Nephron (organoid): ENCODE measurements around the gene SP2.

Experiments used
- H3K27ac Mint-ChIP-seq, 3 experiments: 2 replicates each; pipeline ENCODE4 v1.8.0; 2020; ENCODE audit warnings: mixed read lengths in 3 of 3, mild to moderate bottlenecking in 2 of 3, moderate library complexity in 1 of 3
- H3K27me3 Mint-ChIP-seq: 2 replicates; pipeline ENCODE4 v1.8.0; 2021; ENCODE audit warnings: low read depth, mild to moderate bottlenecking, moderate library complexity, mixed read lengths
- H3K36me3 Mint-ChIP-seq: 2 replicates; pipeline ENCODE4 v1.8.0; 2020; ENCODE audit warnings: low read depth, mixed read lengths
- H3K4me1 Mint-ChIP-seq: 2 replicates; pipeline ENCODE4 v1.8.0; 2020; ENCODE audit warnings: mixed read lengths
- H3K4me3 Mint-ChIP-seq, 3 experiments: 2 replicates each; pipeline ENCODE4 v1.8.0; 2020; ENCODE audit warnings: mild to moderate bottlenecking in 3 of 3, mixed read lengths in 3 of 3, moderate library complexity in 2 of 3
- H3K9me3 Mint-ChIP-seq: 2 replicates; pipeline ENCODE4 v1.8.0; 2020; ENCODE audit warnings: mixed read lengths
- TF ChIP-seq, protein P1 (sequence below), 3 experiments: fragments of 200-600 bp; sonication (generic); IDR thresholded peaks; one replicate each; pipeline ENCODE4 v1.5.0; 2021; ENCODE audit warnings: antibody characterized with exemption in 3 of 3; ENCODE audit not compliant: unreplicated experiment in 3 of 3

Gene SP2

GRCh38 chr17:47955497-47956461 is 59.7 kb downstream of the SP2 start:
- peaks cover 34% of the 10 kb centered on the region for H3K4me1 Mint-ChIP-seq

GRCh38 chr17:47956791-47957590 is 61.0 kb downstream of the SP2 start:
- Mint-ChIP-seq H3K36me3 (no peaks in the 10 kb centered on the region), H3K27me3 (peaks cover 8% of the 10 kb centered on the region), H3K4me1 (peaks cover 34% of the 10 kb centered on the region), H3K27ac (peak overlapping the region; percentile 80 to 92 (median 86)), H3K9me3 (no peaks in the 10 kb centered on the region), H3K4me3 (peak overlapping the region; percentile 76 to 81 (median 76))
- TF ChIP-seq, protein P1, sequence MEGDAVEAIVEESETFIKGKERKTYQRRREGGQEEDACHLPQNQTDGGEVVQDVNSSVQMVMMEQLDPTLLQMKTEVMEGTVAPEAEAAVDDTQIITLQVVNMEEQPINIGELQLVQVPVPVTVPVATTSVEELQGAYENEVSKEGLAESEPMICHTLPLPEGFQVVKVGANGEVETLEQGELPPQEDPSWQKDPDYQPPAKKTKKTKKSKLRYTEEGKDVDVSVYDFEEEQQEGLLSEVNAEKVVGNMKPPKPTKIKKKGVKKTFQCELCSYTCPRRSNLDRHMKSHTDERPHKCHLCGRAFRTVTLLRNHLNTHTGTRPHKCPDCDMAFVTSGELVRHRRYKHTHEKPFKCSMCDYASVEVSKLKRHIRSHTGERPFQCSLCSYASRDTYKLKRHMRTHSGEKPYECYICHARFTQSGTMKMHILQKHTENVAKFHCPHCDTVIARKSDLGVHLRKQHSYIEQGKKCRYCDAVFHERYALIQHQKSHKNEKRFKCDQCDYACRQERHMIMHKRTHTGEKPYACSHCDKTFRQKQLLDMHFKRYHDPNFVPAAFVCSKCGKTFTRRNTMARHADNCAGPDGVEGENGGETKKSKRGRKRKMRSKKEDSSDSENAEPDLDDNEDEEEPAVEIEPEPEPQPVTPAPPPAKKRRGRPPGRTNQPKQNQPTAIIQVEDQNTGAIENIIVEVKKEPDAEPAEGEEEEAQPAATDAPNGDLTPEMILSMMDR (IDR thresholded peaks at IDR 0.05; ENCODE audit: unreplicated experiment in 3 of 3), result no peak

More at GRCh38 chr17:47955497-47956461, 59.7 kb downstream of the SP2 start:
- H3K9me3 Mint-ChIP-seq, result no peaks in the 10 kb centered on the region
- TF ChIP-seq, protein P1 (IDR thresholded peaks at IDR 0.05; ENCODE audit: unreplicated experiment in 3 of 3), result no peak
- H3K27ac Mint-ChIP-seq, result peak overlapping the region; percentile 78 to 86 (median 82)
- H3K4me3 Mint-ChIP-seq, result peak overlapping the region in 2 of 3 experiments; percentile 41 to 60
- H3K27me3 Mint-ChIP-seq, result peaks cover 4% of the 10 kb centered on the region
- no peaks in the 10 kb centered on the region for H3K36me3 Mint-ChIP-seq

GRCh38 chr17:47957591-47958490 is 61.8 kb downstream of the SP2 start, which contains the start of gene PRR15L:
PRR15L (minus strand) TSS chr17:47957883; CDS start chr17:47953234, 4,649 bp downstream.
- TF ChIP-seq, protein P1 (IDR thresholded peaks at IDR 0.05; ENCODE audit: unreplicated experiment in 3 of 3), result no peak
- H3K27me3 Mint-ChIP-seq, result peaks cover 9% of the 10 kb centered on the region

DNA sequence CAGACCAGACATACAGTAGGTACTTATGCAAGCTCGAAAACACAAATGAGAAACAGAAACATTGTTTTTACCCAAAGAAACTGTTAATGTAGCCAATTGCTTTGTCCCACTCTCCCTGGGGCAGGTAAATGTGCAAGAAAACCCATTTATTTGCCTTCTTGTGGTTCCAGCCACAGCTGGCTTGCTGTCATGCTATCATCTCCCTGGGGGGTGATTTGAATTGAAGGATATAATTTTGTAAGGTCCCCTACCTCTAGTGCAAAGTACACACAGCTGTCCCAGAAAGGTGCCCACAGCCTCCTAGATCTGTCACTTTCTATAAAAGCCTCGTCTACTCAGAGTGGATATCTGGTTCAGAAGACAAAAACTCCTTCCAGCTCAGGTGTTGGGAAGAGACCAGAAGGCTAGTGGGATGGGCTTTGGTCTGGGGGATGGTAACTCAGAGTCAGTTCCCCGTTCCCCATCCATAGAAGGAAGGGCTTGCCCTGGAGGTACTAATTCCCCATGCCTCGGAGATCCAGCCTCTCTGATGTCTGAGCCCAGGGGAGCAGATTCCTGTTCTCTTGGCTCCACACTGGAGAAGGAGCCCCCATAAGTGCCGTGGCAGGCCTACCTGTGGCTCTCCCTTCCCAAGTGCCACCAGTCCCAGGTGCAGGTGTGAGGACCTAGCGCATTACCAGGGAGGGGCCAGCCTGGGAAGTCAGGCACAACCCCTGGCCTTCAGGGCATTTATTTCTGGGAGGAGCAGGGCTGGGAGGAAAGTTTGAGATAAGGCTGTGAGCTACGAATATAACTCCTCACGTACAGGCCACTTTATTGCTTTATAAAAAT is 64.0 kb downstream of the SP2 start:
- Mint-ChIP-seq H3K4me1 (peaks cover 29% of the 10 kb centered on the region), H3K27me3 (peaks cover 16% of the 10 kb centered on the region), H3K27ac (peak overlapping the region; percentile 33 to 77 (median 38)), H3K4me3 (no peak overlapping the region), H3K9me3 (no peaks in the 10 kb centered on the region), H3K36me3 (no peaks in the 10 kb centered on the region)
- TF ChIP-seq, protein P1 (IDR thresholded peaks at IDR 0.05; ENCODE audit: unreplicated experiment in 3 of 3), result no peak

More at GRCh38 chr17:47957591-47958490, 61.8 kb downstream of the SP2 start, which contains the start of gene PRR15L:
- peak within 1 kb of the TSS; percentile 85 to 92 (median 86) for H3K27ac Mint-ChIP-seq
- peak within 1 kb of the TSS; percentile 76 to 81 (median 76) for H3K4me3 Mint-ChIP-seq
- no peaks in the 10 kb centered on the region for H3K36me3 Mint-ChIP-seq
- H3K9me3 Mint-ChIP-seq, result no peaks in the 10 kb centered on the region
- H3K4me1 Mint-ChIP-seq, result peaks cover 34% of the 10 kb centered on the region
